Keratinocyte (primary cell): ENCODE data around the gene ACTN3.

Source experiments
- EZH2 ChIP-seq: IDR thresholded peaks from one replicate; pipeline ENCODE4 v1.6.1; 2012; ENCODE audit warnings: inconsistent platforms, mild to moderate bottlenecking, low read length, moderate library complexity
- TF ChIP-seq, protein P1 (sequence below), 3 experiments: IDR thresholded peaks in 1 of 3; conservative IDR thresholded peaks in 1 of 3; optimal IDR thresholded peaks in 1 of 3; 2 replicates in 2 of 3; 3 replicates in 1 of 3; pipeline versions ENCODE3 to v1.5.1; 2011; ENCODE audit warnings: low read length in 3 of 3, mild to moderate bottlenecking in 3 of 3, moderate library complexity in 2 of 3, control low read depth in 1 of 3, inconsistent platforms in 1 of 3; ENCODE audit not compliant: insufficient read depth in 2 of 3; ENCODE audit errors: extremely low read depth in 1 of 3

DNA sequence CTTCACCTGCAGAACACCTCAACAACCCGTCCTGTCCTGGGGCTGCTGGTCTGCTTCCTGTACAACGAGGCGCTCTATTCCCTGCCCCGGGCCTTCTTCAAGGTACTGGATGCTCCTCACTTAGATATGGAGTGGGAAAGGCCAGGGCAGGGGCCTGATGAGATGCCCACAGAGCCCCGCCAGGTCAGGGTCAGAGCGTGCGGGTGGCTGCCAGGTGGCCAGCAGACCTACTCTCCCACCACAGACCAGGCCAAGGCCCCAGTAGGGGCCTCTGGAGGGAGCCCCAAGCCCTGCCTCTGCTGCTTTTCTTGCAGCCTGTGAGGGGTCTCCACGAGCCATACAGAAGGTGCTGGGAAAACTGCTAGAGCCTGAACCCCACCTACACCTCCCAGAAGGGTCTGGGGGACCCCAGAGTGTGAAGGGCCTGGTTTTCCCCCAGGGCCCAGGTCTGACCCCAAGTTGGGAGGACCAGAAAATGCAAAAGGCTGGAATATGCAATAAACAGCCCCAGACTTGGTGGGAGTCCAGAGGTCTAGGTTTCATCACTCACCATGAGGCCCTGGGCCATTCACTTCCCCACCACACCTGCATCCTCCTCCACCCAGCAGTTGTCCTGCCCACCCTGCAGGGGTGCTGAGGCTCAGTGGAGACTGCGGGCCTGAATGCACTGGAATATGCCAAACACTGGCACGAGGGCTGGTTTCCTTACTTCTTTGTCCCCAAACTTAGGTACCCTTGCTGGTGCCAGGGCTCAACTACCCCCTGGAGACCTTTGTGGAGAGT, 15.6 kb upstream of the ACTN3 start:
- TF ChIP-seq, protein P1, sequence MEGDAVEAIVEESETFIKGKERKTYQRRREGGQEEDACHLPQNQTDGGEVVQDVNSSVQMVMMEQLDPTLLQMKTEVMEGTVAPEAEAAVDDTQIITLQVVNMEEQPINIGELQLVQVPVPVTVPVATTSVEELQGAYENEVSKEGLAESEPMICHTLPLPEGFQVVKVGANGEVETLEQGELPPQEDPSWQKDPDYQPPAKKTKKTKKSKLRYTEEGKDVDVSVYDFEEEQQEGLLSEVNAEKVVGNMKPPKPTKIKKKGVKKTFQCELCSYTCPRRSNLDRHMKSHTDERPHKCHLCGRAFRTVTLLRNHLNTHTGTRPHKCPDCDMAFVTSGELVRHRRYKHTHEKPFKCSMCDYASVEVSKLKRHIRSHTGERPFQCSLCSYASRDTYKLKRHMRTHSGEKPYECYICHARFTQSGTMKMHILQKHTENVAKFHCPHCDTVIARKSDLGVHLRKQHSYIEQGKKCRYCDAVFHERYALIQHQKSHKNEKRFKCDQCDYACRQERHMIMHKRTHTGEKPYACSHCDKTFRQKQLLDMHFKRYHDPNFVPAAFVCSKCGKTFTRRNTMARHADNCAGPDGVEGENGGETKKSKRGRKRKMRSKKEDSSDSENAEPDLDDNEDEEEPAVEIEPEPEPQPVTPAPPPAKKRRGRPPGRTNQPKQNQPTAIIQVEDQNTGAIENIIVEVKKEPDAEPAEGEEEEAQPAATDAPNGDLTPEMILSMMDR (optimal IDR thresholded peaks at IDR 0.05 in 1 of 3, IDR thresholded peaks at IDR 0.05 in 1 of 3, conservative IDR thresholded peaks at IDR 0.05 in 1 of 3; ENCODE audit: extremely low read depth in 1 of 3, insufficient read depth in 2 of 3, low read length in 3 of 3): no peak
- TF ChIP-seq EZH2: no peak
